ENCODE data around the gene RPGRIP1. TPM values are rescaled to one million over a fixed set of nuclear protein-coding genes. Genes with fewer than 3 reads are reported as not detected.

RPGRIP1 gene
- total and polyA plus RNA-seq, 9 of the 15 experiments (the other 6 are each of a cell fraction or from before 2014, with no cell fraction given) = 0.47 to 0.95 (median 0.65) TPM; not detected in 1

DNA sequence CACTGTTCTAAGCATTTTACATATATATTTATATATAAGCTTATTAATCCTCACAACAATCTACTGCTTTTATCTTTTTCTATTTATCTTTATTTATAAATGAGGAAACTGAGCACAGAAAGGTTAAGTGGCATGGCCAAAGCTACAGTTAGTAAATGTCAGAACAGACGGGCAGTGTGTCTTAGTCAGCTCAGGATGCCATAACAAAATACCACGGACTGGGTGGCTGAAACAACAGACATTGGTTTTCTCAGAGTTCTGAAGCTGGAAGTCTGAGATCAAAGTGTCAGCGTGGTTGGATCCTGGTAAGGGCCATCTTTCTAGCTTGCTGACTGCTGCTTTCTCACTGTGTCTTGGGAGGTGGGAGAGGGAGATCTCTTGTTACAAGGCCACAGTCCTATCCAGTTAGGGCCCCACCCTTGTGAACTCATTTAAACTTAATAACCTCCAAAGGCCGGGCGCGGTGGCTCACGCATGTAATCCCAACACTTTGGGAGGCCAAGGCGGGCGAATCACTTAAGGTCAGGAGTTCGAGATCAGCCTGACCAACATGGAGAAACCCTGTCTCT, 19.8 kb downstream of the RPGRIP1 start (continued):
- TF ChIP-seq, protein P1, sequence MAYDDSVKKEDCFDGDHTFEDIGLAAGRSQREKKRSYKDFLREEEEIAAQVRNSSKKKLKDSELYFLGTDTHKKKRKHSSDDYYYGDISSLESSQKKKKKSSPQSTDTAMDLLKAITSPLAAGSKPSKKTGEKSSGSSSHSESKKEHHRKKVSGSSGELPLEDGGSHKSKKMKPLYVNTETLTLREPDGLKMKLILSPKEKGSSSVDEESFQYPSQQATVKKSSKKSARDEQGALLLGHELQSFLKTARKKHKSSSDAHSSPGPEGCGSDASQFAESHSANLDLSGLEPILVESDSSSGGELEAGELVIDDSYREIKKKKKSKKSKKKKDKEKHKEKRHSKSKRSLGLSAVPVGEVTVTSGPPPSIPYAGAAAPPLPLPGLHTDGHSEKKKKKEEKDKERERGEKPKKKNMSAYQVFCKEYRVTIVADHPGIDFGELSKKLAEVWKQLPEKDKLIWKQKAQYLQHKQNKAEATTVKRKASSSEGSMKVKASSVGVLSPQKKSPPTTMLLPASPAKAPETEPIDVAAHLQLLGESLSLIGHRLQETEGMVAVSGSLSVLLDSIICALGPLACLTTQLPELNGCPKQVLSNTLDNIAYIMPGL (CRISPR knock-in tag; IDR thresholded peaks at IDR 0.05) = no peak
- TF ChIP-seq, protein P2, sequence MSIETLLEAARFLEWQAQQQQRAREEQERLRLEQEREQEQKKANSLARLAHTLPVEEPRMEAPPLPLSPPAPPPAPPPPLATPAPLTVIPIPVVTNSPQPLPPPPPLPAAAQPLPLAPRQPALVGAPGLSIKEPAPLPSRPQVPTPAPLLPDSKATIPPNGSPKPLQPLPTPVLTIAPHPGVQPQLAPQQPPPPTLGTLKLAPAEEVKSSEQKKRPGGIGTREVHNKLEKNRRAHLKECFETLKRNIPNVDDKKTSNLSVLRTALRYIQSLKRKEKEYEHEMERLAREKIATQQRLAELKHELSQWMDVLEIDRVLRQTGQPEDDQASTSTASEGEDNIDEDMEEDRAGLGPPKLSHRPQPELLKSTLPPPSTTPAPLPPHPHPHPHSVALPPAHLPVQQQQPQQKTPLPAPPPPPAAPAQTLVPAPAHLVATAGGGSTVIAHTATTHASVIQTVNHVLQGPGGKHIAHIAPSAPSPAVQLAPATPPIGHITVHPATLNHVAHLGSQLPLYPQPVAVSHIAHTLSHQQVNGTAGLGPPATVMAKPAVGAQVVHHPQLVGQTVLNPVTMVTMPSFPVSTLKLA (conservative IDR thresholded peaks at IDR 0.05) = no peak
- TF ChIP-seq GABPB2 (CRISPR knock-in tag; conservative IDR thresholded peaks at IDR 0.05) (no peak), E2F3 (CRISPR knock-in tag; IDR thresholded peaks at IDR 0.05) (no peak), ZNF445 (CRISPR knock-in tag; IDR thresholded peaks at IDR 0.05; ENCODE audit: low read depth) (no peak)
- TF ChIP-seq, protein P3, sequence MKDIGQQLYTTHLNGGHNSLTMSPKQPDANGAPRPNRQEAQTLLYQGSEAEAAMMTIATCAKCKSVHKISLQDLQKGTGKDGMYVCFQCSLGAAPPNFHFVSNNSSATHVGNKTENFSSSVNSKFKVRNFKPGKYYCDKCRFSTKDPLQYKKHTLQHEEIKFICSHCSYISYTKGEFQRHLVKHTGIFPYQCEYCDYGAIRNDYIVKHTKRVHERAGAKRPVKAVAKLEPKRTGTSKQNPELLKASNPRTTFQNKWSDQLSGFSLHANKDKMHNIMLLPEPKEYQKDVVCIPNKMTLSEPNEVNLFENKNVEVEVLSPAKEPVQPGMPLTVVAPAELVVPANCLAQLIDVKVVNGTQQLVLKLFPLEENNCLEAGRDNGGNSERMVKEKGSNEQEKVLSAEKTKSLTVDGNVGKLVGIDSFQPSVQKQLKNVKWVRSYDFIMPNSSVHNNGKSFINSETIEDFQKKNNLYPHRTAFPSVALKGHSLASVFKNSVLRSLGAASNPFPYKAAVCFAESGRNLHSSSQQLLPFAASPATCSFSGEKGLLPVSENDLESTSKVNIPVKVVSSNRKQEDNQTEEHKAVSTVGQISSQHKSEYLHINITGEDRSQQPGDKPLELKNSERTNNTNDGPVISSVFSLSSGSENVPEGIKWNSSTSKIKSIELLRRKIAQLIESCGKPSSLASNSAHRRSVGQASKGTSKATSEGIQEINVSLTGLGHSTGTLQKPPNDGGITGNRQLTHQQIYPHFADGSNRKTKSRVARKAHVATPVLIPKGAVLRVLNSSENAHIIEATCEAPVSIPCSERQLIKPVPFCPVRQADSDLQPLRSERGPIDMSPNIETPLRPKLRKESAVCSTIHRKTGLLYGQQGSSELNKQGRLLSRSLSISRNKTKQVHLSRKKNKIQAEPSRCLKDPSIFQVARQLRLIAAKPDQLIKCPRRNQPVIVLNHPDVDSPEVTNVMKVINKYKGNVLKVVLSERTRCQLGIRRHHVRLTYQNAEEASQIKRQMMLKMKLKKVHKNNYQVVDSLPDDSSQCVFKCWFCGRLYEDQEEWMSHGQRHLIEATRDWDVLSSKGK (CRISPR knock-in tag; IDR thresholded peaks at IDR 0.05) = no peak
